SKM-1 treated with dmso at 0.1 percent for 144 hours (cell line): ENCODE data around the gene BORA.
"Not testable (repeated sequence)": the region's sequence is repeated elsewhere in the genome, so short reads cannot be mapped to it uniquely, and the experiment has no call there.

ENCODE experiments used
- DNase-seq: peaks from one replicate; lab custom pipeline; 2025; ENCODE audit not compliant: unreplicated experiment; lab: John Stamatoyannopoulos, UW

BORA gene

GRCh38 chr13:72760189-72760588, 32.5 kb downstream of the BORA start:
- DNase-seq = no peak

GRCh38 chr13:72763411-72763810, 35.7 kb downstream of the BORA start:
- no peak for DNase-seq

GRCh38 chr13:72774019-72774418, 46.3 kb downstream of the BORA start:
- DNase-seq = no peak

GRCh38 chr13:72781451-72782439, 54.0 kb downstream of the BORA start, which contains the start of the genes DIS3 and PIBF1:
Gene DIS3, minus strand, starts transcription at chr13:72781900. Its CDS starts 68 bp downstream, at chr13:72781832.
Gene PIBF1, plus strand, starts transcription at chr13:72782133. Its CDS starts 1,337 bp downstream, at chr13:72783470.
- DNase-seq = peak; percentile 98

- DNase-seq = no peak
Measured at GRCh38 chr13:72782717-72783116, 55.0 kb downstream of the BORA start.

GRCh38 chr13:72784679-72785078, 57.0 kb downstream of the BORA start:
- DNase-seq = not testable (repeated sequence)

GRCh38 chr13:72788831-72789230, 61.1 kb downstream of the BORA start:
- DNase-seq = no peak

- no peak for DNase-seq
Measured at GRCh38 chr13:72792640-72793039, 64.9 kb downstream of the BORA start.

GRCh38 chr13:72798817-72799216, 71.1 kb downstream of the BORA start:
- DNase-seq = no peak

GRCh38 chr13:72804301-72804700, 76.6 kb downstream of the BORA start:
- DNase-seq = no peak
